HepG2 (cell line): ENCODE results near the gene KRT40. TPM values are rescaled to one million over a fixed set of nuclear protein-coding genes. Genes with fewer than 3 reads are reported as not detected.

Source experiments
- ATAC-seq: fragments of 200-7000 bp; cut with Tn5 transposase; 3 replicates; pipeline ENCODE4 v1.9.1; 2020; ENCODE audit warnings: mild to moderate bottlenecking, moderate library complexity
- BruUV-seq: library from RNA; stranded (reverse); fragments of 400-500 nt; replicated peaks from 2 replicates; lab custom pipeline; 2021; lab: Mats Ljungman, UMichigan
- CTCF ChIA-PET: fragments of 300-600 bp; formaldehyde crosslinking; extraction: SDS; loops from one replicate; lab custom pipeline; 2021; ENCODE audit warnings: low total read pairs, inconsistent platforms, low intra/inter-chr PET ratio; lab: Yijun Ruan, JAX
- POLR2A ChIA-PET: fragments of 350-600 bp; sonication (Branson Sonifier 250); formaldehyde crosslinking; loops from one replicate; lab custom pipeline; 2020; ENCODE audit warnings: antibody characterized with exemption, inconsistent platforms; lab: Yijun Ruan, JAX
- DNase-seq: peaks from one replicate; pipeline ENCODE4 v3.0.0-alpha.2; 2015; ENCODE audit warnings: low spot score
- FAIRE-seq: peaks from 3 replicates; lab custom pipeline; 2011; peaks lifted over from hg19 to GRCh38; lab: Jason Lieb, UNC
- H2AFZ ChIP-seq: one replicate; pipeline ENCODE4 v1.6.1; 2011; ENCODE audit warnings: low read length, inconsistent platforms
- H3K27ac ChIP-seq: fragments of 300-600 bp; 3 replicates; pipeline ENCODE4 v1.8.0; 2011; ENCODE audit warnings: mixed run types, mild to moderate bottlenecking, mixed read lengths, low read length, inconsistent platforms; ENCODE audit not compliant: insufficient read depth; ENCODE audit errors: extremely low read length
- H3K27me3 ChIP-seq, 2 experiments: fragments of 200-600 bp in 1 of 2; 2 replicates in 1 of 2; 3 replicates in 1 of 2; pipeline versions ENCODE4 v1.6.0 to v1.8.0; 2011; ENCODE audit warnings: low read length in 2 of 2, mild to moderate bottlenecking in 2 of 2, moderate library complexity in 2 of 2, inconsistent platforms in 1 of 2; ENCODE audit not compliant: insufficient read depth in 2 of 2, control insufficient read depth in 1 of 2
- H3K36me3 ChIP-seq, 2 experiments: fragments of 200-600 bp in 1 of 2; replicated peaks in 1 of 2; 2 replicates in 1 of 2; 3 replicates in 1 of 2; pipeline versions ENCODE4 v1.5.1 to v1.8.0; 2011; ENCODE audit warnings: low read length in 2 of 2, inconsistent platforms in 1 of 2; ENCODE audit not compliant: insufficient read depth in 2 of 2, control insufficient read depth in 1 of 2
- H3K4me1 ChIP-seq: 2 replicates; pipeline ENCODE4 v1.5.1; 2012; ENCODE audit warnings: low read length, inconsistent platforms; ENCODE audit not compliant: insufficient read depth
- H3K4me2 ChIP-seq: 2 replicates; pipeline ENCODE4 v1.6.0; 2011; ENCODE audit warnings: low read depth, low read length, inconsistent platforms
- H3K4me3 ChIP-seq, 3 experiments: fragments of 200-600 bp in 1 of 3; sonication (generic), shearing (Covaris generic) in 1 of 3; replicated peaks in 1 of 3; 2 replicates each; pipeline ENCODE4 v1.5.1; 2011 to 2016; ENCODE audit warnings: low read length in 3 of 3, inconsistent platforms in 2 of 3, low read depth in 2 of 3, mild to moderate bottlenecking in 2 of 3, control low read depth in 1 of 3, mixed read lengths in 1 of 3; ENCODE audit not compliant: insufficient read depth in 1 of 3
- H3K79me2 ChIP-seq: one replicate; pipeline ENCODE4 v1.6.1; 2011; ENCODE audit warnings: low read length, inconsistent platforms; ENCODE audit not compliant: insufficient read depth
- H3K9ac ChIP-seq: 2 replicates; pipeline ENCODE4 v1.6.0; 2011; ENCODE audit warnings: mild to moderate bottlenecking, low read depth, low read length, inconsistent platforms; ENCODE audit not compliant: insufficient read depth
- H3K9me3 ChIP-seq: 2 replicates; pipeline ENCODE4 v1.5.1; 2012; ENCODE audit warnings: mild to moderate bottlenecking, low read length
- H4K20me1 ChIP-seq: 2 replicates; pipeline ENCODE4 v1.6.0; 2011; ENCODE audit warnings: inconsistent platforms, mild to moderate bottlenecking, low read length, moderate library complexity; ENCODE audit not compliant: insufficient read depth
- ATF1 ChIP-seq: IDR thresholded peaks from 2 replicates; pipeline ENCODE4 v1.6.1; 2016; ENCODE audit warnings: mild to moderate bottlenecking, control low read depth
- CBFB ChIP-seq: sonication (generic); formaldehyde crosslinking; IDR thresholded peaks from 2 replicates; pipeline ENCODE4 v1.4.0; 2020; ENCODE audit warnings: missing genetic modification reagents
- CEBPG ChIP-seq: IDR thresholded peaks from 2 replicates; pipeline ENCODE4 v1.6.1; 2016
- CREB1 ChIP-seq, 2 experiments: fragments of 450-650 bp in 1 of 2; IDR thresholded peaks; 2 replicates each; pipeline ENCODE4 v1.6.1; 2016 to 2017; ENCODE audit warnings: control low read depth in 1 of 2, mild to moderate bottlenecking in 1 of 2, missing compliant biosample characterization in 1 of 2, missing genetic modification characterization in 1 of 2
- ERF ChIP-seq: IDR thresholded peaks from 2 replicates; pipeline ENCODE4 v1.6.1; 2018; ENCODE audit warnings: missing biosample characterization, missing genetic modification reagents
- FOSL1 ChIP-seq: sonication (generic); formaldehyde crosslinking; IDR thresholded peaks from 2 replicates; pipeline ENCODE4 v1.9.0; 2021; ENCODE audit warnings: missing genetic modification reagents, borderline replicate concordance
- FOSL2 ChIP-seq: sonication (generic); formaldehyde crosslinking; IDR thresholded peaks from 2 replicates; pipeline ENCODE4 v1.4.0; 2020; ENCODE audit warnings: missing genetic modification reagents
- HOXA3 ChIP-seq: sonication (generic); formaldehyde crosslinking; IDR thresholded peaks from 2 replicates; pipeline ENCODE4 v1.5.0; 2020; ENCODE audit warnings: missing genetic modification reagents
- MED1 ChIP-seq: sonication (generic); formaldehyde crosslinking; IDR thresholded peaks from 2 replicates; pipeline ENCODE4 v1.4.0; 2020; ENCODE audit warnings: missing genetic modification reagents
- MIER2 ChIP-seq: IDR thresholded peaks from 2 replicates; pipeline ENCODE4 v1.6.1; 2016; ENCODE audit warnings: missing biosample characterization, missing genetic modification reagents
- NCOR1 ChIP-seq: fragments of 200-600 bp; sonication (generic); IDR thresholded peaks from 2 replicates; pipeline ENCODE4 v1.7.0; 2017; ENCODE audit warnings: antibody characterized with exemption, low read length, borderline replicate concordance
- SP5 ChIP-seq: IDR thresholded peaks from 2 replicates; pipeline ENCODE4 v1.6.1; 2016; ENCODE audit warnings: low read depth, borderline replicate concordance
- ZMYM2 ChIP-seq: sonication (generic); formaldehyde crosslinking; IDR thresholded peaks from 2 replicates; pipeline ENCODE4 v1.8.0; 2022; ENCODE audit warnings: mild to moderate bottlenecking, missing genetic modification reagents
- ZMYM4 ChIP-seq: sonication (generic); formaldehyde crosslinking; IDR thresholded peaks from 2 replicates; pipeline ENCODE4 v1.8.1; 2023; ENCODE audit warnings: mild to moderate bottlenecking, missing genetic modification reagents
- ZNF10 ChIP-seq: sonication (generic); formaldehyde crosslinking; IDR thresholded peaks from 2 replicates; pipeline ENCODE4 v1.4.0; 2020; ENCODE audit warnings: mild to moderate bottlenecking, low read depth, missing genetic modification reagents, borderline replicate concordance
- ZNF264 ChIP-seq: sonication (generic); formaldehyde crosslinking; IDR thresholded peaks from 2 replicates; pipeline ENCODE4 v1.4.0; 2020; ENCODE audit warnings: missing genetic modification reagents
- ZNF333 ChIP-seq: sonication (generic); formaldehyde crosslinking; IDR thresholded peaks from 2 replicates; pipeline ENCODE4 v1.4.0; 2020; ENCODE audit warnings: mild to moderate bottlenecking, missing genetic modification reagents, borderline replicate concordance
- ZNF335 ChIP-seq: sonication (generic); formaldehyde crosslinking; IDR thresholded peaks from 2 replicates; pipeline ENCODE4 v1.4.0; 2020; ENCODE audit warnings: missing genetic modification reagents
- ZNF569 ChIP-seq: sonication (generic); formaldehyde crosslinking; IDR thresholded peaks from 2 replicates; pipeline ENCODE4 v1.5.0; 2020; ENCODE audit warnings: mild to moderate bottlenecking, missing genetic modification reagents, moderate library complexity, borderline replicate concordance
- ZNF652 ChIP-seq: IDR thresholded peaks from 2 replicates; pipeline ENCODE4 v1.6.1; 2016; ENCODE audit warnings: low read depth, borderline replicate concordance
- WGBS: methylation state at CpG from one replicate; pipeline ENCODE4 v1.1.6; 2017; ENCODE audit warnings: low lambda C conversion rate; 5-methylcytosine and 5-hydroxymethylcytosine counted together
- in situ Hi-C: cut with HindIII; loops from 2 replicates; pipeline ENCODE4 v1.10.0; 2017; ENCODE audit warnings: low pct_unique_long_range_greater_than_20kb; ENCODE audit not compliant: extremely low pct_ligation_motif_present
- intact Hi-C: fragments of 100-400 bp; cut with micrococcal nuclease; formaldehyde crosslinking; loops from one replicate; pipeline ENCODE4 v1.10.0; 2022; ENCODE audit not compliant: unreplicated experiment
- polyA plus RNA-seq, 8 experiments: library from polyadenylated mRNA; depleted of rRNA in 3 of 8; stranded (reverse) in 7 of 8; unstranded in 1 of 8; fragments of >200 nt; fragmentation: Illumina TruSeq in 4 of 8; extraction: Trizol in 4 of 8; gene quantifications; 2 replicates each; pipeline versions ENCODE4 v1.2.1 to v1.2.3, GENCODE V29; 2011 to 2016; ENCODE audit warnings: low read depth in 4 of 8, missing spikeins in 1 of 8, mixed read lengths in 1 of 8; ENCODE audit not compliant: insufficient read depth in 1 of 8
- total RNA-seq, 5 experiments: library from RNA; depleted of rRNA; stranded (reverse); fragments of >200 nt; fragmentation: Illumina TruSeq; extraction: Trizol; gene quantifications; 2 replicates each; pipeline ENCODE4 v1.2.3, GENCODE V29; 2016; ENCODE audit warnings: low read depth in 1 of 5
- TF ChIP-seq, protein P1 (sequence below): sonication (generic); formaldehyde crosslinking; IDR thresholded peaks from 2 replicates; pipeline ENCODE4 v1.4.0; 2020; ENCODE audit warnings: missing genetic modification reagents
- TF ChIP-seq, protein P2 (sequence below): IDR thresholded peaks from 2 replicates; pipeline ENCODE4 v1.6.1; 2016; ENCODE audit warnings: mild to moderate bottlenecking
- TF ChIP-seq, protein P3 (sequence below): sonication (generic); formaldehyde crosslinking; IDR thresholded peaks from 2 replicates; pipeline ENCODE4 v1.4.0; 2020; ENCODE audit warnings: missing genetic modification reagents, borderline replicate concordance

KRT40 gene
- total and polyA plus RNA-seq, 2 of the 13 experiments (the other 11 are each of a cell fraction or from before 2014, with no cell fraction given) = not detected

DNA sequence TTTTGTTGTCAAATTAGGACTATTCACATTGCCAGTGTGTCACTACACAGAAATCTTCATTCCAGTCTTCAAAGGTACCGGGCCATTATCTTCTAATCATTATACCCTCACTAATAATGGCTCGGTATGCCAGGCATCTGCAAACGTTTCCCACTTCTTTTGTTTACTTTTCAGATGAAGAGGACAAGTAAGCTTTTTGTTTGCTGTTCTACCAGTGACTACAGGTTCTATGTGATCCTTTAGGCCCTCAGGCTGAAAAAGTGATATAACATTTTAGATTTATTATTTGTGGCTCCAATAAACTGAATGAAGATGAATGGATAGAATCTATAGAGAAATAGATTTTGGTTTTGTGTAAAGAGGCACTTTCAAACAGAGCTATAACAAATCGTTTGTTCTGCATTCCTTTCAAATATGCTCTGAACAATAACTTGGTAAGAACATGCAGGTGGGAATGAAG, 25.2 kb upstream of the KRT40 start:
- H3K27ac ChIP-seq = peak overlapping the region; percentile 70
- WGBS = 0% methylated on average over 4 of the region's 4 CpGs
- no peaks in the 10 kb centered on the region for H4K20me1 ChIP-seq
- BruUV-seq = no TSS peak
- intact Hi-C loops = loop anchor here (1.0 to 5.0 kb wide), 3 partner anchors 49 to 102 kb away; no protein-coding TSS in a partner anchor
- POLR2A ChIA-PET = interaction anchor here (0.9 to 2.1 kb wide), 5 partner anchors 11 to 107 kb away, joined by 3 to 15 read pairs (median 7); no protein-coding TSS in a partner anchor
- no peak overlapping the region for H2AFZ ChIP-seq
- CTCF ChIA-PET = no interaction called here
- peak overlapping the region; percentile 36 for H3K4me2 ChIP-seq
- ATAC-seq = peak; percentile 96
- H3K9me3 ChIP-seq = no peaks in the 10 kb centered on the region
- peak; percentile 79 for FAIRE-seq
- H3K27me3 ChIP-seq = no peaks in the 10 kb centered on the region
- in situ Hi-C loops = loop anchor here (5.0 kb wide), 1 partner anchor 48 kb away; the partner anchor contains the start of gene KRTAP2-2
- peak overlapping the region; percentile 55 for H3K9ac ChIP-seq
- H3K79me2 ChIP-seq = no peaks in the 10 kb centered on the region
- peaks cover 66% of the 10 kb centered on the region for H3K4me1 ChIP-seq
- H3K36me3 ChIP-seq = no peaks in the 10 kb centered on the region
- peak; percentile 99 for DNase-seq
- no peak overlapping the region; a peak in 1 of 6 replicates for H3K4me3 ChIP-seq
- TF ChIP-seq ZNF652 (0 out of 2 replicates have a peak, but pooled peaks have one; percentile 36), NCOR1 (peak; percentile 57; the same call in 1 of the 2 replicates), SP5 (CRISPR knock-in tag) (peak; percentile 37; the same call in 1 of the 2 replicates), ATF1 (CRISPR knock-in tag) (peak; percentile 69; the same call in 1 of the 2 replicates), ZNF569 (CRISPR knock-in tag) (0 out of 2 replicates have a peak, but pooled peaks have one; percentile 62), ZNF333 (CRISPR knock-in tag) (no peak), ZNF335 (CRISPR knock-in tag) (no peak; the same call in 1 of the 2 replicates), ZNF10 (no peak), MED1 (CRISPR knock-in tag) (peak; percentile 89), FOSL1 (peak; percentile 37; the same call in 1 of the 2 replicates), CBFB (peak; percentile 83; the same call in 1 of the 2 replicates), ZNF264 (peak; percentile 58; the same call in 1 of the 2 replicates), ERF (peak; percentile 69), ZMYM4 (peak; percentile 41; the same call in 1 of the 2 replicates), CREB1 (IDR thresholded peaks at IDR 0.05) (no peak; the same call in 1 of the 2 replicates), CREB1 (CRISPR knock-in tag; IDR thresholded peaks at IDR 0.05) (peak; percentile 73), ZMYM2 (CRISPR knock-in tag) (no peak), FOSL2 (peak; percentile 75), HOXA3 (CRISPR knock-in tag) (0 out of 2 replicates have a peak, but pooled peaks have one; percentile 20), MIER2 (CRISPR knock-in tag) (0 out of 2 replicates have a peak, but pooled peaks have one; percentile 42), CEBPG (CRISPR knock-in tag) (peak; percentile 55)
- TF ChIP-seq, protein P1, sequence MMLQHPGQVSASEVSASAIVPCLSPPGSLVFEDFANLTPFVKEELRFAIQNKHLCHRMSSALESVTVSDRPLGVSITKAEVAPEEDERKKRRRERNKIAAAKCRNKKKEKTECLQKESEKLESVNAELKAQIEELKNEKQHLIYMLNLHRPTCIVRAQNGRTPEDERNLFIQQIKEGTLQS (CRISPR knock-in tag) = 0 out of 2 replicates have a peak, but pooled peaks have one; percentile 25
- TF ChIP-seq, protein P2, sequence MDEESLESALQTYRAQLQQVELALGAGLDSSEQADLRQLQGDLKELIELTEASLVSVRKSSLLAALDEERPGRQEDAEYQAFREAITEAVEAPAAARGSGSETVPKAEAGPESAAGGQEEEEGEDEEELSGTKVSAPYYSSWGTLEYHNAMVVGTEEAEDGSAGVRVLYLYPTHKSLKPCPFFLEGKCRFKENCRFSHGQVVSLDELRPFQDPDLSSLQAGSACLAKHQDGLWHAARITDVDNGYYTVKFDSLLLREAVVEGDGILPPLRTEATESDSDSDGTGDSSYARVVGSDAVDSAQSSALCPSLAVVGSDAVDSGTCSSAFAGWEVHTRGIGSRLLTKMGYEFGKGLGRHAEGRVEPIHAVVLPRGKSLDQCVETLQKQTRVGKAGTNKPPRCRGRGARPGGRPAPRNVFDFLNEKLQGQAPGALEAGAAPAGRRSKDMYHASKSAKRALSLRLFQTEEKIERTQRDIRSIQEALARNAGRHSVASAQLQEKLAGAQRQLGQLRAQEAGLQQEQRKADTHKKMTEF (CRISPR knock-in tag) = peak; percentile 64
- TF ChIP-seq, protein P3, sequence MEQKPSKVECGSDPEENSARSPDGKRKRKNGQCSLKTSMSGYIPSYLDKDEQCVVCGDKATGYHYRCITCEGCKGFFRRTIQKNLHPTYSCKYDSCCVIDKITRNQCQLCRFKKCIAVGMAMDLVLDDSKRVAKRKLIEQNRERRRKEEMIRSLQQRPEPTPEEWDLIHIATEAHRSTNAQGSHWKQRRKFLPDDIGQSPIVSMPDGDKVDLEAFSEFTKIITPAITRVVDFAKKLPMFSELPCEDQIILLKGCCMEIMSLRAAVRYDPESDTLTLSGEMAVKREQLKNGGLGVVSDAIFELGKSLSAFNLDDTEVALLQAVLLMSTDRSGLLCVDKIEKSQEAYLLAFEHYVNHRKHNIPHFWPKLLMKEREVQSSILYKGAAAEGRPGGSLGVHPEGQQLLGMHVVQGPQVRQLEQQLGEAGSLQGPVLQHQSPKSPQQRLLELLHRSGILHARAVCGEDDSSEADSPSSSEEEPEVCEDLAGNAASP (CRISPR knock-in tag) = peak; percentile 47; the same call in 1 of the 2 replicates
